Muscle of arm (tissue), 12 donors: ENCODE results near the gene CRYGN. TPM values are rescaled to one million over a fixed set of nuclear protein-coding genes. Genes with fewer than 3 reads are reported as not detected.

ENCODE experiments used
- DNase-seq: peaks from one replicate; pipeline ENCODE4 v3.0.0-alpha.2; 2013
- polyA plus RNA-seq, 12 donors: library from polyadenylated mRNA; unstranded; fragments of 120-200 nt; gene quantifications; one replicate each; pipeline ENCODE4 v1.2.1, GENCODE V29; 2013; ENCODE audit not compliant: insufficient read length in 12 of 12

Gene CRYGN
- polyA plus RNA-seq, 12 donors = 0.12 to 0.82 (median 0.21) TPM; not detected in 5

DNA sequence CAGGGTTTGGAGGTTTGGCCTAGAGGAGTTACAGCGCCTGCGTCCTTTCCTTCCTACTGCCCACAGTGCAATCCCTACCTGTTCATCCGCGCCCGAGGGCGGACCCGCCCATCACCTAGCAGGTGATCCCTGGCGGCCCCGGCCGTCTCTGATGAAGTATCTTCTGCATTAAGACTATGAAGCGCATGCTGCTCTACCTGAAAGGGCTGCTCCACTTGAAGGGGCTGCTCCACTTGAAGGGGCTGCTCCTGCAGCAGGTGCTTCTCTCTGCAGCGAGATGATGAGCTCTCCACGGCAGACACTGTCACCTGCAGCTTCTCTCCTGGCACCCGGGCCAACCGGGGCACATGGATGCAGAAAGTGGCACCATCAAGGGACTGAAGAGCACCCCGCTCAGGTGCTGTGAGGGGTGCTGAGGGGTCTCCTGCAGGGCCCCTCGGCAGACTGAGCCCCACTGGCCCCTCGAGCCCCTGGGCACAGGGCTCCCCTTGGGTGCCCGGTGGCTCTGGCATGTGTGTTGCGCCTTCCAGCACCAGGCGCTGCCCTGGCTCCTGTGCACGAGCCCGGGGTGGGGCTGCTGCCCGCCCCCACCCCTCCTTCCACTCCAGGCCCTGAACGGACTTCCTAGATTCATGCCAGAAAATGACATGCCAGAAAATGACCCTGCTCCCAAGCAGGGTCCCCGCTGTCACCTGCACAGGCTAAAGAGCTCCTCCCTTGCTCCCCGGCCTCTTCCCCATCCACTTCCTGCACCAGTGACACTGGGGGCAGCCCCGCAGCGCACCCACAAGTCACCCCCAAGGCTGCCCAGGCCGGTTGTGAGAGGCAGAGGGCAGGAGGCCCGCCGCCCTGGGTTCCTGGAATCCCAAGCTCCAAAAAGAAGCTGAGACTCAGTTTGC lies 59.5 kb downstream of the CRYGN start:
- no peak for DNase-seq

DNA sequence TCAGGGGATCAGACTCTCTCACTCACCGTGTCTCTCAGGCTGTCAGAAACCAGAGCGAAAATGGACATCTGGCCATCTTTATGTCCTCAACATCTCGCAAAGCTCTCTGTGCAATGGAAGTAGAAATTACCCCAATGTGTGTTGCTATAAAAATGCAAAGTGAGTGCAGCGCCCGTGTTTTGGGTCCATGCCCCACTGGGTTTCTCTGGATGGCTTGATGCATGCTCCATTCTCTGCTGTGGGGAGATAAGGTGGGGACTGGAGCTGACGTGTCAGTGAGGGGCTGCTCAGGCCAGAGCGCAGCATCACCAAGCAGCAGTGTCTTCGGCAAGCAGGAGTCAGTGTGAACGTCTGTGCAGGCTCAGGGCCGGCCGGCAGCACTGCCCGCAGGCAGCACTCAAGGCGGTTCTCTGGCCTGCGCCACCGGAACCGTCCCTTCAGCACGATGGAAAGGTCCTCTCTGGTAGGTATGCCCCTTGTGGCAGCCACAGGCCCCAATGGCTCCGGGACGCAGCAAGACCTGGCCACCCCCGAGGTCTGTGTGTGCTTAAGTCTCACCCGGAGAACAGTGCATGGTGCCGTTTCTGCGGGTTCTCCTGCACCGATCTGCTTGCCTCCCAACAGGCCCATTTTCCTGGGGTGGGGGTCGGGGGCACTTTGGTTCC lies 60.3 kb downstream of the CRYGN start:
- no peak for DNase-seq

DNA sequence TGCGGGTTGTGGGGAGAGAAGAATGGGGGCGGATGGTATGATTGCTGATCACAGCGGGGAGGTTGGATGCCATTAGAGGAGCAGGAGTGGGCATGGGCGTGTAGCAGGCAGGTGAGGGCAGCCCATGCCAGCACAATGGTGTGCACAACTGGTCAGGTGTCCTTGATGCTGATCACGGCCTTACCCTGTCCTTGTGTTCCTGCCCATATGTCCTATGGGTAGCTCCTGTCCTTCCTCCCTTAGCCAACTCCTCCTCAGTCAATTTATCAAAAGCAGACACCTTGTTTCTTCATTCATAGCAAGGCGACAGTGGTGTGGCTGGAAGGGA lies 60.8 kb downstream of the CRYGN start:
- no peak for DNase-seq

Other genes starting within 250 kb of the CRYGN start
- not detected for gene H2BK1, start 229.7 kb downstream of the CRYGN start, polyA plus RNA-seq
- gene ABCF2, start 212.9 kb downstream of the CRYGN start, polyA plus RNA-seq = 10 to 100 TPM in 10 of 12 donors, 1 to 10 TPM in 1, not detected in 1; 9.8 to 21.5 (median 17.3) TPM
- gene CHPF2, start 207.7 kb downstream of the CRYGN start, polyA plus RNA-seq = 10 to 100 TPM in 11 of 12 donors, not detected in 1; 15.9 to 26.8 (median 21.6) TPM
- gene SMARCD3, start 191.4 kb downstream of the CRYGN start, polyA plus RNA-seq = 100 to 1,000 TPM in 11 of 12 donors, not detected in 1; 105 to 195 (median 140) TPM
- 10 to 100 TPM in 11 of 12 donors, not detected in 1; 31.4 to 76.1 (median 40.6) TPM for gene NUB1, start 98.3 kb downstream of the CRYGN start, polyA plus RNA-seq
- gene WDR86, start 30.1 kb downstream of the CRYGN start, polyA plus RNA-seq = 10 to 100 TPM in 3 of 12 donors, 1 to 10 TPM in 8, not detected in 1; 2.3 to 25.2 (median 4.6) TPM
- 100 to 1,000 TPM in 3 of 12 donors, 10 to 100 TPM in 8, not detected in 1; 64.8 to 105 (median 84.8) TPM for gene RHEB, start 79.8 kb upstream of the CRYGN start, polyA plus RNA-seq